HG03095 (cell line): Measurements from ENCODE around the gene CNDP2.

Experiments
- ATAC-seq: cut with Tn5 transposase; IDR thresholded peaks from one replicate; pipeline ENCODE4 v1.9.1; 2021; ENCODE audit warnings: moderate library complexity; ENCODE audit not compliant: unreplicated experiment

CNDP2 gene

DNA sequence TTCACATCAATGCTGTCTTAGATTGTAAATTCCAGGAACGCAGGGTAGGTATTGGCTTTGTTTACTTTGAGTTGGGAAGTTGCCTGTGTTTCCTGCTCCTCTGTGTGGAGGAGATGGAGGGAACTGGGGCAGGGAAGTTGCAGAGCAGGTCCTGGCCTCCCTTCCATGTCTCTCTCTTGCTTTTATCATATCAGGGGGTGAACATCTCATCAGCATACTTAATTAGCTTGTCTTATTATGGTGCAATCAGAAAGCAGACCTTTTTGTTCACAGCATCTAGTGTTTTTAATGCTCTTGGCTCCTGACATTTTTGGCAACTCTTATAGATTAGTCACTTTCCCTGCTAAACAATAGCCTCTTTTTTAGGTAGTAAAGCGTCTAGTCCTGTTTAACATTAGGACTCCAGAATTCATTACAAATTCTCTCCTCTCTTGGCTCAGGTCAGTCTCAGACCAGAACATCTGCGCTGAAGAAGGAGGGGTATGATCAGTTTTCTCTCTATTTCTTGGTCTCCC is 27.6 kb upstream of the CNDP2 start:
- ATAC-seq: no peak

DNA sequence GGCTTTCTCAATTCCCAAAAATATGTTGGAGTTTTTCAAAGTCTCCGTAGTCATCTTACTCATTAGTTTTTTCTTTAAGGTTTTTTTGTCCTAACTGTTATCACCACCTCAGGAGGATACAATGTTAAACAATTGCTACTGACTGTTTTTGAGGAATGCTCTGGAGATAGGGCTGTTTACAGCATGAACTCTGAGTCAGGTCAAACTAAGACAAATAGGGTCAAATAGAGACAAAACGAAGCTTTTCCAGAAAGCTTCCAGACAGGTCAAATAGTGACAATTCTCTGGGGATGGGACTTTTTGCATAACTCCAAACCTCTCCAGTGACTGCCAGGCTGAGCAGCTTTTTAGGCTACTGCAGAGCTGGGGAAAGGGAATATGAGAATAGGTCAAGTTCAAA is 23.9 kb upstream of the CNDP2 start:
- ATAC-seq: no peak

DNA sequence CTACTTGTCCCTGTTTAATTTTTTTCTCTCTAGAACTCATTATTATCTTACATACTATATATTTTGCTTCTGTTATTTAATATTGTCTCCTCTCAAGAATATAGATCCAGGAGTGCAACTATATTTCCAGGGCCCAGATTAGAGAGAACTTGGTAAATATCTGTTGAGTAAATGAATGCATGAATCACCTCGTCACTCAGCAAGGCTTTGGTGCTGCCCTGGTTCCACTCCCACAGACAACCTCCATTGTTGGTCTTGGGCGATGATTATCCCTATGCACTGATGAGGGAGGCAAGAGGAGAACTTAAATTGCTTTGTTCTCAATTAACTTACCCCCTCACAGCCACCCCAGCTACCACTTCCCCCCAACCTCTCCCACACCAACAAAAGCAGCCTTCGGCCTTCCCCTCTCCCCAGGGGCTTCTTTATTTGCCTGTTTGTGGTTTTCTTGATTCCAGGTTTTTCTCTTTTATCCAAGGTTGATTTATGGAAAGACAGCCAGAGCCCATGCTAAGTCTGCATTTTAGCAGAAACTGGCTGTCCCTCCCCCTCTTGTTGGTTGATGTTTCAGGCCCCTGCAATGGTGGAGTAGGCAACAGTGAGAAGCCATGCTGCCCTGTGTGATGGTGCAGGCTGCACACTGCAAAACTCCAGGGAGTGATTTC is 22.1 kb upstream of the CNDP2 start:
- no peak for ATAC-seq

DNA sequence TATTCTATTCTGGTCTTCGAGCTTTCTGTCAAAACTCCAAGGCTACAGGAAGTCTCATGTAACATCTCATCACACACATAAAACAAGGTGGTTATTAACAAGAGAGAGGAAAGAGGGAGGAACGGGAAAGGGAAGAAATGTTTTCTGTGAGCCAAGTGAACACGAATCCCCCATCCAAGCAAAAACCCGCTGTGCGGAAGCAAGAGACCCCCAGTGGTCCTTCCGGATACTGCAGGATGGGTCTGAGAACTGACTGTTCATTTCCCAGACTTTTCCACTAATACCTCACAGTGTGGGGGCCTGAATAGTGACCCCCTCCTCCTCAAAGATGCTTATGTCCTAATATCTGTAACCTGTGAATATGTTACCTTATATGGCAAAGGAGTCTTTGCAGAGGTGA is 20.0 kb upstream of the CNDP2 start:
- no peak for ATAC-seq

DNA sequence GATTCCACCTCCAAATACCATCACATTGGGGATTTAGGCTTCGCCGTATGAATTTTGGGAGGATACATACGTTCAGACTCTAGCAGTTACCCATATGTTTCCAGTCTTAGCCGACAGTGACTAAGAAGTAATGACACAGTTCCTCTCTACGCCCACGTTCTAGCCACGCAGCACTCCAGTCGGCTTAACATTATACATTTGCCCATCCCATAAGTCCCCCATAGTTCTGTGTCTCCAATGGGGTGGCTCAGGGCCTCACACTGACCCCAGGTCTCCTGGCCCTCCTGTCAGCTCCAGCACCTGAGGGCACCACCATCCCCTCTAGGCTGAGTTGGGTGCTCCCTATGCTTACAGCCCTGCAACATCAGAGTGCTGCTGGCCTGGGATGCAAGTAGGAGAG is 18.4 kb upstream of the CNDP2 start:
- no peak for ATAC-seq

DNA sequence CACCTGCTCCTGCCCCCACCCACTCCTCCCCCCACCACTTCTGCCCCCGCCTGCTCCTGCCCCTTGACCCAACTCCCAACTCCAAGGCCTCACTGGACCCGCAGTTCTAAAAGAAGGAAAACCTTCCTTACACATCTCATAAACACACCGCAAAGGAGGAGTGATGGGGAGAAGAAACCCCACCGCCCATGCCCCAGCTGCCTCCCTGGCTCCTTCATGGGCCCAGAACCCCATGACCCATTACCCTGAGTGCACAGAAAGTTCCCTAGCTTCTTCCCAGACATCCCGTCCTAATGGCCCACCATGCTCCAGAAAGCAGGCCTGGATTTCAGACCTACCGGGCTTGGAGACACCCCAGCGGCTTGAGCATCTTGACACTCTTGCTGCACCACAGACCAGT is 17.8 kb upstream of the CNDP2 start:
- no peak for ATAC-seq

DNA sequence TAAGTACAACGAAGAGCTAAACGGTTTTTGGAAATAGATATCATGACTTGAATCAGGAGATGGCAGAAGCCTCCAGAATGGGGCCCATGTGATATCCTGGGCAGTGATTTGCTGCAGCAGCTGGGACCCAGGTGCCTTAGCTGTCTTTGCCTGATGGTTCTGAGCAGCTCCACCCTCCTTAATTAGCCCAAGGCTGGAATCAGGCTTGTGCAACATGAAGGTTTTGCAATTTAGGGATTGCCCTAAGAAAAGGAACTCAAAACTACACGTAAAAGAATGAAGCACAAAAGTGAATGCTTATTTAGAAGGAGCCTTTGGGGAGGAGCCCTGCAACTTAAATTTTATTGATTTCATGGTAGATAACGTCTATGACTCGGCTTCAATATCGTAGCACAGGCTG is 17.3 kb upstream of the CNDP2 start:
- ATAC-seq: no peak

DNA sequence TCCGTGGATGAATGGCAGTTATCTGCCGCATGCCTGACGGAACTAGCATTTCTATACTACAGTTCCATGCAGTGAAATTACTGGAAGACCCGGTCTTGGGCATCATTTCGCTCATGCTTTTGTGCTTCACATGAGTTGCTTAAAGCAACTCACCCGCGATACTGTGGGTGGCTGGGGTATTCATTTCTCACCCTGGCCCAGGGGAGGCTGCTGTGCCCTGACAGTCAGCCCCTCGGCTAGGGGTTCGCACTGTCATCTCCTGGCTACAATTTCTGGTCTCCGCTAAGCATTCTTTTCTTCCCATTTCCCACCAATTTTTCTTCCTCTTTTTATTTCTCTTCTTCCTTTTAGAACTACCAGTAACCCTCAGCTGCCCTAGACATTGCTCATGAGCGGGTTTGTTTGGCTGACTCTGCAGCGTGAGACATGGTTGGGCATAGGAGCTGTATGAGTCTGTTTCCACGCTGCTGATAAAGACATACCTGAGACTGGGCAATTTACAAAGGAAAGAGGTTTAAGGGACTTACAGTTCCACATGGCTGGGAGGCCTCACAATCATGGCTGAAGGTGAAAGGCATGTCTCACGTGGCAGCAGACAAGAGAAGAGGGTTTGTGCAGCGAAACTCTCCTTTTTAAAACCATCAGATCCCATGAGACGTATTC is 16.5 kb upstream of the CNDP2 start:
- no peak for ATAC-seq

DNA sequence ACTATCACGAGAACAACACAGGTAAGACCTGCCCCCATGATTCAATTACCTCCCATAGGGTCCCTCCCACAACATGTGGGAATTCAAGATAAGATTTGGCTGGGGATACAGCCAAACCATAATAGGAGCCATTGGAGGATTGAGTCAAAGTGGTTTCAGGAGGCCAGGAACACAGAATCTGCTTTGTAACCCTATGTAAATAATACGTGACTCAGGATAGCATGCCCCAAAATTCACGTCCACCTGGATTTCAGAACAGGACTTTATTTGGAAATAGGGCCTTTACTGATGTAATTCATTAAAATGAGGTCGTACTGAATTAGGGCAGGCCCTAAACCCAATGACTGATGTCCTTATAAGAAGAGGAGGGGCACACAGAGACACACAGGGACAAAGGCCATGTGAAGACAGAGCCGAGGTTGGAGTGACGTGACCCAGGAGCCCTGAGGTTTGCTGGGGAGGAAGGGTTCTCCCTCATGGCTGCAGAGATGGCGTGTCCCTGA is 16.0 kb upstream of the CNDP2 start:
- no peak for ATAC-seq

DNA sequence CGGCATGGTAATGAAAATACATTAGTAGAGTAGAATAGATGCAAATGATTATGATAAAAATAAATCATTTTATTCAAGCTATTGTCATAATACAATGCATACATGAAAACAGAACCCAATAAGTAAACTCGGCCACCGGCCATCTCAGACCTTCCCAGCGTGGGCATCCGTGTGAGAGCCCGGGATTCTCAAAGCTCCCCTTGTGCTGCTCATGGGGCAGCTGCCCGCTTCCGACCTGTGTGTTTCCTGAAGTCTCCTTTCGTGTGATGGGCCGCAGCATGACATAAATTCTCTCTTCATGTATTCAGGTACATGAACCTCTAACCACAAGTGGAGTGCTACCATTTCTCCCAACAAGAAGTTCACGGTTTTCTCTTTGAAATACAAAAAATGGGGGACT is 13.5 kb upstream of the CNDP2 start:
- no peak for ATAC-seq

DNA sequence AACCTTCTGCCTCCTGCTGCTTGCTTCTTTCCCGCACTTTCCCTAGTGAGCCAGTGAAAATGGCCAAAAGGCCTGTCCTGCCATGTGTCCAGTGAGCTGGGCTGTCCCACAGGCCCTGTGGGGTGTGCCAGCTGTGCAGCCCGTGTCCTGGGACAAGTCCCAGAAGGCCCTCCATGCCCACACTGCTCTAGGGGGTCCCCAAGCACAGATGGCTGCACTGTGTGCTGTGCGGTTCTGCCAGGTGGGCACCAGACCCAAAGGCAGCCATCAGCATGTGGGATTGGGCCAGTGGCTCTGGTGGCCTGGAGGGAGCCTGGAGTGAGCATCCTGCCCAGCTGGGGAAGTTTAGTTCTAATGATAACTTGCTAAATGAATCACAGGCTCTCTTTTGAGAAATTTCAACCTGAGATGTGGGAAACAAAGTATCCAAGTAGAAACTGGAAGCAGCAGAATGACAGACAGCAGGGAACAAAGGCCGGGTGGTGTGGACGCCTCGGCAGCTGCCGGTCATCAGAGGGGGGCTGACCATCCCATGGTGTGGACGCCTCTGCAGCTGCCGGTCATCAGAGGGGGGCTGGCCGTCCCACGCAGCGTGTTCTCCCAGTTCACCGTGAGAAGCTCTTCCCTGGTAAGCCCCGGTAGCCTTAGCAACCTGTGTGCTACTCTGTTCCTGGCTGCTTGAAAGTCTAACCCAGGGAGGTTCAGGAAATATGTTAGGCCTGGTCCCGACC is 9.9 kb upstream of the CNDP2 start:
- ATAC-seq: no peak

DNA sequence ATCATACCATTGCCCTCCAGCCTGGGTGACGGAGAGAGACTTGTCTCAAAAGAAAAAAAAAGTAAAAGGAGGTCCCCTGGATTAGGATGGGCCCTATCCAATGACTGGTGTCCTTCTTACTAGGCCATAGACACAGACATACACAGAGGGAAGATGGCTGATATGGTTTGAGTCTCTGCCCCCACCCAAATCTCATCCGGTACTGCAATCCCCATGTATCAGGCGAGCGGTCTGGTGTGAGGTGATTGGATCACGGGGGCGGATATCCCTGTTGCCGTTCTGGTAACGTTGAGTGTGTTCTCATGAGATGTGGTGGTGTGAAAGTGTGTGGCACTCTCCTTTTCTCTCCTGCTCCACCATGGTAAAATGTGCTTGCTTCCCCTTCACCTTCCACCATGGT is 7.8 kb upstream of the CNDP2 start:
- ATAC-seq: no peak

DNA sequence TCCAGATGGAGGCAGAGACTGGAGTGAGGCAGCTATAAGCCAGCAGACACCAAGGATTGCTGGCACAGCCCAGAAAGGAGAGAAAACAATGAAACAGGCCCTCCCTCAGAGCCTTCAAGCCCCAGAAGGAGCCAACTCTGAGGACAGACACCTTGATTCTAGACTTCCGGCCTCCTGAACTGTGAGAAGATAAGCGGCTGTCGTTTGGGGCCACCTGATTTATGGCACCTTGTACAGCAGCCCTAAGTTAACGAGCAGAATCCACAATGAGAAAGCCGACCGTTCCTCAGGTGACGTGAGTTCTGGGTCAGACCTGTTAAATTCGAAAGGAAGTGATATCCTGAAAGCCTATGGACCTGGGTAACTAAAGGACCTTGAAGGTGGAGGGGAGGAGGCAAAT is 7.3 kb upstream of the CNDP2 start:
- no peak for ATAC-seq

DNA sequence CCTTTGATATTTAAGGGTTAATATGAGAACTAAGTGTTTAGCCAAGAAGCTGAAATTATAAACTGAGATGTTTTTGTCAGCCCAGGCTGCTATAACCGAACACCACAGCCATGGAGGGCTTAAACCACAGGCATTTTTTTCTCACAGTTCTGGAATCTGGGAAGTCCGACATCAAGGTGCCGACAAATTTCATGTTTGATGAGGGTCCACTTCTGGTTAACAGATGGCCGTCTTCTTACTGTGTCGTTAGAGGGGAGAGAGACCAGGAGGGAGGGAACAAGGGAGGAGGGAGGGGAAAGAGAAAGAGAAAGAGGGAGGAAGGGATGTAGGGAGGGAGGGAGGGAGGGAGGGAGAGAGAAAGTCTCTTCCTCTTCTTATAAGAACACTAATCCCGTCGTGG is 6.5 kb upstream of the CNDP2 start:
- ATAC-seq: no peak

DNA sequence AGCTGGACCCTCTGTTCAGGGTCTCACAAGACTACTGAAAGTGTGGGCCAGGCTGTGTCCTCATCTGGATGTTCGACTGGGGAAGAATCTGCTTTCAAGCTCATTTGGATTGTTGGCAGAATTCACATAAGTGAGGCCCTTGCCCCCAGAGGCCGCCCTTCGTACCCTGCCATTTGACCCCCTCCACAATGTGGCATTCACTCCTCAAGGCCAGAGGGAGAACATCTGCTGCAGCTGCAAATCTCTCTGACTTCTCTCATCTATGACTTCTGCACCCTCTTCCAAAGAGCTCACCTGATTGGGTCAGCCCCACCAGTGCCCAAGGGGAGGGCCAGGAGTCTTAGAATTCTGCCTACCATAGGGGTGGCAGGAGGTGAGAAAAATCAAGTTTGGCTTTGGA is 3.9 kb upstream of the CNDP2 start:
- ATAC-seq: no peak

DNA sequence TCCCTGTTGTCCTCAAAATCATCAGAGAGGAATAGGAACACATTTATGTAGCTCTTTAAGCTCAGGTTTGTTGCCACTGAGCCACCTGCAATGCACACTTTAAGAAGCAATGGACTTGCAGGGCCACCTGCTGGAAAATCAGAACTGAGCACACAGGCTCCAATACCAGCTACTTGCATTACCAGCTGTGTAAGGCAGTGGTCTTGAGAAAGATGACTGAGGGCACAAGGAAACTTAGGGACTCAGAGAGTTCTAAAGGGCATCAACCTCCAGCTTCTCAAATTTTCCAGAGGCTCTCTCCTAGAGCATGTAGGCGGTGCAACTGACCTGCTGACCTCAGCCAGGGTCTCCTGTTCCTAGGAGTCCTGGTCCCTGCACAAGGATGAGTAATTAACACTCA is 2.5 kb upstream of the CNDP2 start:
- ATAC-seq: no peak

DNA sequence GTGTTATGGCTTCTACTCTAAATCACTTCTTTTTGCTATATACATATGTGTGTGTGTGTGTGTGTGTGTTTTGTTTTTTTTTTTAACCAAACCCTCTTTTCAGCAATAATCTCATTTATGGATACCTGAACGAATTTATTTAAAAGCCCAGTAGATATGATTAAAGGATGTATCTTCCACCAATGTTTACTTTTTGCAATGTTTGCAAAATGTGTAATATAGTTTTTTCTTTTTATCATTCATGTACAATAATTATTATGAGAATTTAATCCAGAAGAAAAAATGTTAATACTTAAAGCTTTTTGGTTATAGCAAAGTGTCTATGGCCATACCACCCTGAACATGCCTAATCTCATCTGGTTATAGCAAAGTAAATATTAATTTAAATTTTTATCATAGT is 1.6 kb upstream of the CNDP2 start:
- no peak for ATAC-seq

DNA sequence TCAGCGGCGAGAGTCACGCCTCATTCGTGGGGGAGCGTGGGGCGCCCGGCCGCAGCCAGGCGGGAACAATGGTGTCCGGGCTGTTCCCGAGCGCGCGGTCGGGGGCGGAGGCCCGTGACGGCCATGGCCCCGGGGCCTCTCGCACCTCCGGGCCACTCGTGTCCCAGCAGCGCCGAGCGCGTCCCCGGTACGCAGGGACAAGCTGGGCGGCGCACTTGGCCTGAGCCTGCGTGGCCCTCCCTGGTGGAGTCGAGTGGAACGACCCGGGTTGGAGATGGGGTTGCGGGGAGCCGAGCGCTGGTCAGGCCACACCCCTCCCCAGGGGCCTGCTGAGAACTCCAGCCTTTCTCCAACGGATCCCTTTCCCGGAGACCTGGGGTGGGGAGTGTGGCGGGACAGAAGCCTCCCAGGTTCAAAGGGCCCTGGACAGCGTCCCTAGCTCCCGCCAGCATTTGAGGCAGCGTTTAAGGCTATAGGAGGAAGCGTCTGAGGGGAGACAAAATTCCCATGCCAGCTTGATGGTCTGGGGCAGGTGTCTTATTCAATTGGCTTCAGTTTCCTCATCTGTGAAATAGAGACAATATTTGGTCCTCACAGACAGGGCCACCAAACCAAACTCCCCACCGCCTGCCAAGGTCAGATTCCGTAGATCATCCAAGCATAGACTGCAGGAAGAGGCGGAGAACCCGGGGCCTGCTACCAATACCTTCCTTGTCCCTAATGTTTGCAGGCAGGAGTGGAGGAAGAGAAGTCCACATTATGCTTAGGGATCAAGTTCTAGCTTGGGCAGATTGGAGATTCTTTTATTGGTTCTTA is 553 bp downstream of the CNDP2 start:
- peak; percentile 26 for ATAC-seq

DNA sequence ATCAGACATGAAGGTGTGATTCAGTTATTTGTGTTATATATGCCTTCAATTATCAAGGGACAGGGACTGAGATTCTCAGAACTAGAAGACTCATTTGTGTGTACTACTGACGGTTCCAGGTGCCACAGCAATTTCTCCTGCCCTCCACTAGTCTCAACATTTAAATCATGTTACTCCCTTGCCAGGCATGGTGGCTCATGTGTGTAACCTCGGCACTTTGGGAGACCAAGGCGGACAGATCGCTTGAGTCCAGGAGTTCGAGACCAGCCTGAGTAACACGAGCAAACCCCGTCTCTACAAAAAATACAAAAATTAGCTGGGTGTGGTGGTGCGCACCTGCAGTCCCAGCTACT is 1.1 kb downstream of the CNDP2 start:
- ATAC-seq: no peak

DNA sequence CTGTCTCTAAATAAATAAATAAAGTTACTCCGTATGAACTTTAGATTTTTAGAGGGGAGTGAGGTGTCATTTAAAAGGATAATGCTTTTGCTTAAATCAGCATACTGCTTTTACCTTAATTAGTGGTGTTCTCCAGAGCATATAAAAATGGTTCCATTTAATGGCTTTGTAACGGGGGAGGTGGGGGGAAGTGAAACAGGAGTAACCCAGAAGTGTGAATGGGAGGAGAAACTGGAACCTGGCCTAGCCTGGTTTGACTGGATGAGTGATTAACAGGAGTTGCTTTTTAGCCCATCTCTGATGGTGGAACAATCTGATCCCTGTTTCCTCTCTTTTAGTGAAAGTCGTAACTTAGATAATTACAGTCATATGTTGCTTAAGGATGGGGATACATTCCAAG is 1.6 kb downstream of the CNDP2 start:
- ATAC-seq: no peak
